Mesenchymal stem cell (in vitro differentiated cells and primary cell): ENCODE measurements around the gene TTC3.

Experiments
- DNase-seq: peaks from one replicate; pipeline ENCODE4 v3.0.0-alpha.2; 2013
- H2AFZ ChIP-seq: one replicate; pipeline ENCODE4 v1.6.1; 2013; ENCODE audit warnings: low read depth, mild to moderate bottlenecking, control low read depth, inconsistent platforms, low read length, moderate library complexity
- H2AK5ac ChIP-seq: 2 replicates; pipeline ENCODE4 v1.6.1; 2013; ENCODE audit warnings: low read length, moderate library complexity, mild to moderate bottlenecking, inconsistent platforms; ENCODE audit not compliant: severe bottlenecking
- H2BK120ac ChIP-seq: one replicate; pipeline ENCODE4 v1.6.1; 2013; ENCODE audit warnings: low read depth, mild to moderate bottlenecking, inconsistent platforms, low read length, moderate library complexity
- H2BK12ac ChIP-seq, 2 experiments: one replicate each; pipeline ENCODE4 v1.6.1; 2013; ENCODE audit warnings: inconsistent platforms in 2 of 2, low read length in 2 of 2, mild to moderate bottlenecking in 2 of 2, moderate library complexity in 2 of 2, control low read depth in 1 of 2
- H2BK15ac ChIP-seq: one replicate; pipeline ENCODE4 v1.6.1; 2013; ENCODE audit warnings: mild to moderate bottlenecking, low read depth, inconsistent platforms; ENCODE audit not compliant: poor library complexity, severe bottlenecking
- H2BK5ac ChIP-seq: 2 replicates; pipeline ENCODE4 v1.6.1; 2013; ENCODE audit warnings: low read depth, mild to moderate bottlenecking, low read length, control low read depth, inconsistent platforms; ENCODE audit not compliant: poor library complexity, severe bottlenecking
- H3K14ac ChIP-seq, 2 experiments: one replicate each; pipeline ENCODE4 v1.6.1; 2013; ENCODE audit warnings: inconsistent platforms in 2 of 2, low read length in 2 of 2, control low read depth in 1 of 2, mild to moderate bottlenecking in 1 of 2, moderate library complexity in 1 of 2
- H3K18ac ChIP-seq, 2 experiments: one replicate each; pipeline ENCODE4 v1.6.1; 2013; ENCODE audit warnings: inconsistent platforms in 2 of 2, low read length in 2 of 2, control low read depth in 1 of 2, low read depth in 1 of 2, mild to moderate bottlenecking in 1 of 2
- H3K23ac ChIP-seq, 2 experiments: one replicate each; pipeline ENCODE4 v1.6.1; 2013; ENCODE audit warnings: inconsistent platforms in 2 of 2, low read length in 2 of 2, mild to moderate bottlenecking in 2 of 2, moderate library complexity in 2 of 2, control low read depth in 1 of 2
- H3K27ac ChIP-seq: 2 replicates; pipeline ENCODE4 v1.5.1; 2013; ENCODE audit warnings: mild to moderate bottlenecking, moderate library complexity, low read length, control low read depth, inconsistent platforms; ENCODE audit not compliant: poor library complexity, severe bottlenecking
- H3K27me3 ChIP-seq, 2 experiments: 2 replicates each; pipeline versions ENCODE4 v1.6.1 to v1.7.0; 2013; ENCODE audit warnings: low read length in 2 of 2, mild to moderate bottlenecking in 2 of 2, moderate library complexity in 2 of 2, control low read depth in 1 of 2, inconsistent platforms in 1 of 2; ENCODE audit not compliant: control insufficient read depth in 1 of 2, insufficient read depth in 1 of 2
- H3K36me3 ChIP-seq, 2 experiments: 2 replicates each; pipeline versions ENCODE4 v1.6.1 to v1.7.0; 2013; ENCODE audit warnings: low read length in 2 of 2, control low read depth in 1 of 2, inconsistent platforms in 1 of 2, low read depth in 1 of 2, mild to moderate bottlenecking in 1 of 2; ENCODE audit not compliant: insufficient read depth in 2 of 2, control insufficient read depth in 1 of 2
- H3K4ac ChIP-seq, 2 experiments: one replicate each; pipeline ENCODE4 v1.6.1; 2013; ENCODE audit warnings: inconsistent platforms in 2 of 2, low read length in 2 of 2, mild to moderate bottlenecking in 2 of 2, moderate library complexity in 2 of 2, control low read depth in 1 of 2, low read depth in 1 of 2
- H3K4me1 ChIP-seq: 2 replicates; pipeline ENCODE4 v1.6.1; 2013; ENCODE audit warnings: low read depth, low read length, control low read depth; ENCODE audit not compliant: control insufficient read depth, insufficient read depth
- H3K4me2 ChIP-seq: 2 replicates; pipeline ENCODE4 v1.6.1; 2013; ENCODE audit warnings: low read length, mild to moderate bottlenecking, inconsistent platforms; ENCODE audit not compliant: poor library complexity, severe bottlenecking
- H3K4me3 ChIP-seq, 2 experiments: 2 replicates each; pipeline versions ENCODE4 v1.5.1 to v1.7.0; 2013; ENCODE audit warnings: low read length in 2 of 2, mild to moderate bottlenecking in 2 of 2, control low read depth in 1 of 2, low read depth in 1 of 2; ENCODE audit not compliant: insufficient read depth in 1 of 2
- H3K79me1 ChIP-seq: replicated peaks from 2 replicates; pipeline ENCODE4 v1.6.1; 2013; ENCODE audit warnings: mild to moderate bottlenecking, control low read depth, low read length, inconsistent platforms; ENCODE audit not compliant: poor library complexity, severe bottlenecking
- H3K9ac ChIP-seq: 2 replicates; pipeline ENCODE4 v1.7.0; 2013; ENCODE audit warnings: mild to moderate bottlenecking, low read length, moderate library complexity
- H3K9me3 ChIP-seq: 2 replicates; pipeline ENCODE4 v1.7.0; 2013; ENCODE audit warnings: mild to moderate bottlenecking, low read length; ENCODE audit not compliant: control insufficient read depth
- H4K8ac ChIP-seq: one replicate; pipeline ENCODE4 v1.6.1; 2013; ENCODE audit warnings: inconsistent platforms, mild to moderate bottlenecking, low read length, moderate library complexity
- H4K91ac ChIP-seq: one replicate; pipeline ENCODE4 v1.6.1; 2013; ENCODE audit warnings: mild to moderate bottlenecking, low read length, inconsistent platforms
- WGBS: methylation state at CpG from one replicate; pipeline ENCODE4 v1.1.7; 2013; ENCODE audit warnings: mixed read lengths; 5-methylcytosine and 5-hydroxymethylcytosine counted together

TTC3 gene

GRCh38 chr21:37071561-37072273, 1.3 kb upstream of the TTC3 start:
- peaks cover 5% of the 10 kb centered on the region for H3K4me1 ChIP-seq
- H3K27ac ChIP-seq, result peak overlapping the region; percentile 90
- H2BK120ac ChIP-seq, result peak overlapping the region; percentile 30
- peak overlapping the region; percentile 61 for H2AK5ac ChIP-seq
- H3K14ac ChIP-seq, result peak overlapping the region in 1 of 2 experiments; percentile 13
- peak; percentile 87 for DNase-seq
- peak overlapping the region; percentile 97 to 98 for H3K18ac ChIP-seq
- H4K8ac ChIP-seq, result peak overlapping the region; percentile 83
- peak overlapping the region in 1 of 2 experiments; percentile 71 for H2BK12ac ChIP-seq
- peak overlapping the region; percentile 97 to 98 for H3K4ac ChIP-seq
- H3K4me3 ChIP-seq, result peak overlapping the region; percentile 69 to 93
- H2BK5ac ChIP-seq, result peak overlapping the region; percentile 68
- H2AFZ ChIP-seq, result no peak overlapping the region
- no peaks in the 10 kb centered on the region for H3K27me3 ChIP-seq
- H4K91ac ChIP-seq, result peak overlapping the region; percentile 87
- H2BK15ac ChIP-seq, result no peak overlapping the region
- peaks cover 0 to 29% of the 10 kb centered on the region in 2 experiments for H3K36me3 ChIP-seq
- H3K9me3 ChIP-seq, result no peaks in the 10 kb centered on the region
- peak overlapping the region; percentile 85 for H3K4me2 ChIP-seq
- no peak overlapping the region for H3K23ac ChIP-seq
- peaks cover 17% of the 10 kb centered on the region for H3K79me1 ChIP-seq
- H3K9ac ChIP-seq, result peak overlapping the region; percentile 100
- WGBS, result 65% methylated on average over 12 of the region's 12 CpGs

GRCh38 chr21:37072274-37072987, 623 bp upstream of the TTC3 start:
- 2% methylated on average over 46 of the region's 54 CpGs for WGBS

GRCh38 chr21:37073417-37074196, 553 bp downstream of the TTC3 start:
- WGBS, result under 1% methylated on average over 63 of the region's 70 CpGs
- Histone ChIP-seq H3K27me3 (no peaks in the 10 kb centered on the region), H2AFZ (peak overlapping the region; percentile 87), H3K9me3 (no peaks in the 10 kb centered on the region), H2BK15ac (peak overlapping the region; percentile 95), H3K36me3 (peaks cover 0 to 19% of the 10 kb centered on the region in 2 experiments), H3K9ac (peak overlapping the region; percentile 81), H3K4me3 (peak overlapping the region; percentile 84 to 98), H2BK120ac (peak overlapping the region; percentile 80), H4K8ac (peak overlapping the region; percentile 94), H4K91ac (peak overlapping the region; percentile 74), H3K4me2 (peak overlapping the region; percentile 73), H2AK5ac (peak overlapping the region; percentile 39), H2BK5ac (peak overlapping the region; percentile 83), H3K27ac (peak overlapping the region; percentile 46), H3K23ac (peak overlapping the region in 1 of 2 experiments; percentile 100), H3K79me1 (peaks cover 16% of the 10 kb centered on the region), H3K18ac (peak overlapping the region; percentile 91 to 99), H3K4ac (peak overlapping the region; percentile 69 to 100), H3K14ac (peak overlapping the region in 1 of 2 experiments; percentile 100), H2BK12ac (peak overlapping the region in 1 of 2 experiments; percentile 95), H3K4me1 (peaks cover 5% of the 10 kb centered on the region)
- DNase-seq, result peak; percentile 78

More at GRCh38 chr21:37072274-37072987, 623 bp upstream of the TTC3 start:
- peak; percentile 93 for DNase-seq
- peak overlapping the region in 1 of 2 experiments; percentile 96 for H3K14ac ChIP-seq
- H2BK15ac ChIP-seq, result peak overlapping the region; percentile 39
- H3K9ac ChIP-seq, result peak overlapping the region; percentile 100
- peaks cover 17% of the 10 kb centered on the region for H3K79me1 ChIP-seq
- no peaks in the 10 kb centered on the region for H3K9me3 ChIP-seq
- peak overlapping the region; percentile 50 for H2AK5ac ChIP-seq
- H3K27me3 ChIP-seq, result no peaks in the 10 kb centered on the region
- H3K23ac ChIP-seq, result peak overlapping the region in 1 of 2 experiments; percentile 96
- peak overlapping the region; percentile 98 for H3K4ac ChIP-seq
- peak overlapping the region; percentile 83 for H2BK120ac ChIP-seq
- peak overlapping the region; percentile 98 for H4K91ac ChIP-seq
- peak overlapping the region; percentile 85 for H3K4me2 ChIP-seq
- peak overlapping the region; percentile 97 to 98 for H3K18ac ChIP-seq
- peaks cover 0 to 23% of the 10 kb centered on the region in 2 experiments for H3K36me3 ChIP-seq
- peak overlapping the region; percentile 31 to 71 for H2BK12ac ChIP-seq
- peaks cover 5% of the 10 kb centered on the region for H3K4me1 ChIP-seq
- H4K8ac ChIP-seq, result peak overlapping the region; percentile 85
- H3K4me3 ChIP-seq, result peak overlapping the region; percentile 69 to 93
- peak overlapping the region; percentile 90 for H3K27ac ChIP-seq
- peak overlapping the region; percentile 88 for H2AFZ ChIP-seq
- peak overlapping the region; percentile 88 for H2BK5ac ChIP-seq
